ENCODE measurements around the gene SIGLEC8. TPM values are rescaled to one million over a fixed set of nuclear protein-coding genes. Genes with fewer than 3 reads are reported as not detected.

The SIGLEC8 gene
- total and polyA plus RNA-seq, 2 experiments from 2014 or later: 0.13 TPM; not detected in 1

GRCh38 chr19:51489113-51489512 lies 30.9 kb upstream of the SIGLEC8 start:
- H3K27ac ChIP-seq: no peak overlapping the region
- H3K36me3 ChIP-seq (replicated peaks; ENCODE audit: insufficient read depth, low read depth): no peaks in the 10 kb centered on the region
- no peaks in the 10 kb centered on the region for H3K9me3 ChIP-seq (ENCODE audit: low read depth)
- no peaks in the 10 kb centered on the region for H3K27me3 ChIP-seq
- no peak for TF ChIP-seq EZH2 (IDR thresholded peaks at IDR 0.05; ENCODE audit: borderline replicate concordance)
- TF ChIP-seq EZH2phosphoT487 (IDR thresholded peaks at IDR 0.05; ENCODE audit: low read depth, severe bottlenecking, unreplicated experiment): no peak
- TF ChIP-seq, protein P1, sequence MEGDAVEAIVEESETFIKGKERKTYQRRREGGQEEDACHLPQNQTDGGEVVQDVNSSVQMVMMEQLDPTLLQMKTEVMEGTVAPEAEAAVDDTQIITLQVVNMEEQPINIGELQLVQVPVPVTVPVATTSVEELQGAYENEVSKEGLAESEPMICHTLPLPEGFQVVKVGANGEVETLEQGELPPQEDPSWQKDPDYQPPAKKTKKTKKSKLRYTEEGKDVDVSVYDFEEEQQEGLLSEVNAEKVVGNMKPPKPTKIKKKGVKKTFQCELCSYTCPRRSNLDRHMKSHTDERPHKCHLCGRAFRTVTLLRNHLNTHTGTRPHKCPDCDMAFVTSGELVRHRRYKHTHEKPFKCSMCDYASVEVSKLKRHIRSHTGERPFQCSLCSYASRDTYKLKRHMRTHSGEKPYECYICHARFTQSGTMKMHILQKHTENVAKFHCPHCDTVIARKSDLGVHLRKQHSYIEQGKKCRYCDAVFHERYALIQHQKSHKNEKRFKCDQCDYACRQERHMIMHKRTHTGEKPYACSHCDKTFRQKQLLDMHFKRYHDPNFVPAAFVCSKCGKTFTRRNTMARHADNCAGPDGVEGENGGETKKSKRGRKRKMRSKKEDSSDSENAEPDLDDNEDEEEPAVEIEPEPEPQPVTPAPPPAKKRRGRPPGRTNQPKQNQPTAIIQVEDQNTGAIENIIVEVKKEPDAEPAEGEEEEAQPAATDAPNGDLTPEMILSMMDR (IDR thresholded peaks at IDR 0.05; ENCODE audit: poor library complexity): no peak
- H4K20me1 ChIP-seq (ENCODE audit: insufficient read depth, poor library complexity, severe bottlenecking): no peaks in the 10 kb centered on the region
- no peaks in the 10 kb centered on the region for H3K4me1 ChIP-seq (ENCODE audit: insufficient read depth)
- no peak for DNase-seq (ENCODE audit: low spot score)
- 42% methylated on average over 2 of the region's 2 CpGs for WGBS (ENCODE audit: low lambda C conversion rate, missing lambda C conversion rate)
- H3K4me2 ChIP-seq: no peak overlapping the region
- H3K9me2 ChIP-seq (replicated peaks; ENCODE audit: insufficient read depth): no peaks in the 10 kb centered on the region
- no peak overlapping the region for H3K4me3 ChIP-seq
- no peak overlapping the region for H2AFZ ChIP-seq
- H3K79me2 ChIP-seq: no peaks in the 10 kb centered on the region

- no peak overlapping the region for H3K4me2 ChIP-seq
- H4K20me1 ChIP-seq (ENCODE audit: insufficient read depth, poor library complexity, severe bottlenecking): no peaks in the 10 kb centered on the region
- no peak for TF ChIP-seq EZH2phosphoT487 (IDR thresholded peaks at IDR 0.05; ENCODE audit: low read depth, severe bottlenecking, unreplicated experiment)
- TF ChIP-seq EZH2 (IDR thresholded peaks at IDR 0.05; ENCODE audit: borderline replicate concordance): no peak
- TF ChIP-seq, protein P1 (IDR thresholded peaks at IDR 0.05; ENCODE audit: poor library complexity): no peak
- no peaks in the 10 kb centered on the region for H3K79me2 ChIP-seq
- no peaks in the 10 kb centered on the region for H3K36me3 ChIP-seq (replicated peaks; ENCODE audit: insufficient read depth, low read depth)
- no peak overlapping the region for H3K4me3 ChIP-seq
- WGBS (ENCODE audit: low lambda C conversion rate, missing lambda C conversion rate): 58% methylated on average over 3 of the region's 3 CpGs
- no peak overlapping the region for H3K27ac ChIP-seq
- H3K27me3 ChIP-seq: no peaks in the 10 kb centered on the region
- H3K4me1 ChIP-seq (ENCODE audit: insufficient read depth): no peaks in the 10 kb centered on the region
- H2AFZ ChIP-seq: no peak overlapping the region
- H3K9me3 ChIP-seq (ENCODE audit: low read depth): no peaks in the 10 kb centered on the region
- H3K9me2 ChIP-seq (replicated peaks; ENCODE audit: insufficient read depth): no peaks in the 10 kb centered on the region
- no peak for DNase-seq (ENCODE audit: low spot score)
Measured at GRCh38 chr19:51488491-51488890, 30.2 kb upstream of the SIGLEC8 start.

DNA sequence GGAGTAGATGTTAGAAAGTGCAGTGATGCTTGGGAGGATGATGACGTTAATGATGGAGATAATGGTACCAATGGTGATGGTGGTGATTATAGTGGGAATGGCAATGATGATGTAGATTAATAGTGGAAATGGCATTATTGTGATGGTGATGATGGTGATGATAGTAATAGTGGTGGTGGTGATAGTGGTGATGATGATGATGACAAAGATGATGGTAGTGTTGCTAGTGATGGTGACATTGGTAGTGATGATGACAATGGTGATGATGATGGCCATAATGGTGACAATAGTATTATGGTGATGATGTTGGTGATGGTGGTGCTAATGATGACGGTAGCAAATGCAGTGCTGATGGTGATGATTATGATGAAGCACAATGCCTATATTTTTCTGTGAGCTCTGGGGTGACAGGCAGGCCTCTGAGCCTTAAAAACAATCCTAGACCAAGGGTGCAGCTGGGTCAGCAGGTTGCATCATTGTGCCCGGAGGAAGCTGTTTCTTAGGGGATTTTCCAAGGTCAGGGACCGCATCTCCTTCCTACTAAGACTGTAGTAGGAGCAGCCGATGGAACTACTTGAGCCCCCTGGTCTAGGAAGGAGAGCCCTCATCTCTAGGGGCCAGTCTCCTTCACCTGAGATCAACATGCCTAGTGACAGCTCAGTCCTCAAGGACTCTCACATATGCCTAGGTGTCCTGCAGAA lies 27.9 kb upstream of the SIGLEC8 start:
- no peak overlapping the region for H3K27ac ChIP-seq
- WGBS (ENCODE audit: low lambda C conversion rate, missing lambda C conversion rate): 85% methylated on average over 5 of the region's 5 CpGs
- no peaks in the 10 kb centered on the region for H3K9me3 ChIP-seq (ENCODE audit: low read depth)
- H3K4me1 ChIP-seq (ENCODE audit: insufficient read depth): no peaks in the 10 kb centered on the region
- TF ChIP-seq EZH2 (IDR thresholded peaks at IDR 0.05; ENCODE audit: borderline replicate concordance): no peak
- no peak for TF ChIP-seq EZH2phosphoT487 (IDR thresholded peaks at IDR 0.05; ENCODE audit: low read depth, severe bottlenecking, unreplicated experiment)
- TF ChIP-seq, protein P1 (IDR thresholded peaks at IDR 0.05; ENCODE audit: poor library complexity): no peak
- H3K36me3 ChIP-seq (replicated peaks; ENCODE audit: insufficient read depth, low read depth): no peaks in the 10 kb centered on the region
- DNase-seq (ENCODE audit: low spot score): no peak
- no peak overlapping the region for H3K4me3 ChIP-seq
- H3K27me3 ChIP-seq: no peaks in the 10 kb centered on the region
- no peaks in the 10 kb centered on the region for H3K79me2 ChIP-seq
- H2AFZ ChIP-seq: no peak overlapping the region
- no peak overlapping the region for H3K4me2 ChIP-seq
- H4K20me1 ChIP-seq (ENCODE audit: insufficient read depth, poor library complexity, severe bottlenecking): no peaks in the 10 kb centered on the region
- H3K9me2 ChIP-seq (replicated peaks; ENCODE audit: insufficient read depth): no peaks in the 10 kb centered on the region

Measured in hepatocyte (in vitro differentiated cells).